Measurements from ENCODE around the gene KHK. TPM values are rescaled to one million over a fixed set of nuclear protein-coding genes. Genes with fewer than 3 reads are reported as not detected.

The KHK gene
- total RNA-seq, 1 experiment from 2014 or later, result 9.3 TPM

GRCh38 chr2:27137322-27137935, 50.9 kb downstream of the KHK start:
- no peaks in the 10 kb centered on the region for H3K9me3 ChIP-seq
- BruUV-seq (replicated peaks), result no TSS peak
- CTCF ChIA-PET, result no interaction called here

GRCh38 chr2:27138111-27138510, 51.5 kb downstream of the KHK start:
- no peaks in the 10 kb centered on the region for H3K36me3 ChIP-seq (ENCODE audit: control insufficient read depth, insufficient read depth, low read length)
- BruUV-seq (replicated peaks), result no TSS peak
- peaks cover 5% of the 10 kb centered on the region; the same call in 1 of the 2 replicates for H3K4me1 ChIP-seq
- no peak for DNase-seq
- ChIA-PET POLR2A (no interaction called here), CTCF (no interaction called here)
- no peaks in the 10 kb centered on the region for H3K9me3 ChIP-seq
- H3K9me3 Mint-ChIP-seq (ENCODE audit: unreplicated experiment), result no peaks in the 10 kb centered on the region
- H3K4me3 ChIP-seq (ENCODE audit: low read depth, low read length), result no peak overlapping the region
- no peak overlapping the region for H3K4me3 Mint-ChIP-seq (ENCODE audit: unreplicated experiment)
- intact Hi-C loops (cut with micrococcal nuclease; ENCODE audit: unreplicated experiment), result no loop called here
- H3K27me3 Mint-ChIP-seq (ENCODE audit: insufficient read depth, unreplicated experiment), result peaks cover 1% of the 10 kb centered on the region
- no peak overlapping the region for H3K27ac Mint-ChIP-seq (ENCODE audit: unreplicated experiment)
- TF ChIP-seq CTCF (IDR thresholded peaks at IDR 0.05; ENCODE audit: insufficient read depth in 1 of 2, low read depth in 1 of 2, low read length in 1 of 2, severe bottlenecking in 1 of 2, unreplicated experiment in 1 of 2), result no peak
- H3K27me3 ChIP-seq (replicated peaks; ENCODE audit: control insufficient read depth, insufficient read depth, low read length), result no peaks in the 10 kb centered on the region
- H3K36me3 Mint-ChIP-seq (ENCODE audit: insufficient read depth, unreplicated experiment), result peaks cover 29% of the 10 kb centered on the region
- H3K4me1 Mint-ChIP-seq (ENCODE audit: low read depth, unreplicated experiment), result peaks cover 4% of the 10 kb centered on the region

More at GRCh38 chr2:27137322-27137935, 50.9 kb downstream of the KHK start:
- Histone ChIP-seq H3K4me3 (ENCODE audit: low read depth, low read length) (no peak overlapping the region), H3K4me1 (peaks cover 5% of the 10 kb centered on the region; the same call in 1 of the 2 replicates), H3K27me3 (replicated peaks; ENCODE audit: control insufficient read depth, insufficient read depth, low read length) (no peaks in the 10 kb centered on the region), H3K36me3 (ENCODE audit: control insufficient read depth, insufficient read depth, low read length) (no peaks in the 10 kb centered on the region)
- no peaks in the 10 kb centered on the region for H3K9me3 Mint-ChIP-seq (ENCODE audit: unreplicated experiment)
- no peaks in the 10 kb centered on the region for H3K27me3 Mint-ChIP-seq (ENCODE audit: insufficient read depth, unreplicated experiment)
- intact Hi-C loops (cut with micrococcal nuclease; ENCODE audit: unreplicated experiment), result no loop called here
- H3K36me3 Mint-ChIP-seq (ENCODE audit: insufficient read depth, unreplicated experiment), result peaks cover 35% of the 10 kb centered on the region
- POLR2A ChIA-PET, result no interaction called here
- no peak for DNase-seq
- peaks cover 6% of the 10 kb centered on the region for H3K4me1 Mint-ChIP-seq (ENCODE audit: low read depth, unreplicated experiment)
- no peak overlapping the region for H3K27ac Mint-ChIP-seq (ENCODE audit: unreplicated experiment)
- TF ChIP-seq CTCF (IDR thresholded peaks at IDR 0.05; ENCODE audit: insufficient read depth in 1 of 2, low read depth in 1 of 2, low read length in 1 of 2, severe bottlenecking in 1 of 2, unreplicated experiment in 1 of 2), result no peak
- H3K4me3 Mint-ChIP-seq (ENCODE audit: unreplicated experiment), result no peak overlapping the region

- intact Hi-C loops (cut with micrococcal nuclease; ENCODE audit: unreplicated experiment), result no loop called here
Observed at GRCh38 chr2:27139310-27139709, 52.7 kb downstream of the KHK start, which contains the start of gene PRR30. TSS of gene PRR30 (minus strand) at chr2:27139410. CDS start at chr2:27138329, 1,081 bp downstream.

More at GRCh38 chr2:27139310-27139709, 52.7 kb downstream of the KHK start, which contains the start of gene PRR30:
- Histone ChIP-seq H3K4me1 (no peaks in the 10 kb centered on the region), H3K27me3 (replicated peaks; ENCODE audit: control insufficient read depth, insufficient read depth, low read length) (no peaks in the 10 kb centered on the region), H3K36me3 (ENCODE audit: control insufficient read depth, insufficient read depth, low read length) (no peaks in the 10 kb centered on the region), H3K4me3 (ENCODE audit: low read depth, low read length) (no peak within 1 kb of the TSS), H3K9me3 (no peaks in the 10 kb centered on the region)
- CTCF ChIA-PET, result no interaction called here
- H3K27ac Mint-ChIP-seq (ENCODE audit: unreplicated experiment), result no peak within 1 kb of the TSS
- no peaks in the 10 kb centered on the region for H3K4me1 Mint-ChIP-seq (ENCODE audit: low read depth, unreplicated experiment)
- peaks cover 3% of the 10 kb centered on the region for H3K27me3 Mint-ChIP-seq (ENCODE audit: insufficient read depth, unreplicated experiment)
- no TSS peak for BruUV-seq (replicated peaks)
- peaks cover 18% of the 10 kb centered on the region for H3K36me3 Mint-ChIP-seq (ENCODE audit: insufficient read depth, unreplicated experiment)
- POLR2A ChIA-PET, result no interaction called here
- no peak for TF ChIP-seq CTCF (IDR thresholded peaks at IDR 0.05; ENCODE audit: insufficient read depth in 1 of 2, low read depth in 1 of 2, low read length in 1 of 2, severe bottlenecking in 1 of 2, unreplicated experiment in 1 of 2)
- no peaks in the 10 kb centered on the region for H3K9me3 Mint-ChIP-seq (ENCODE audit: unreplicated experiment)
- no peak for DNase-seq
- no peak within 1 kb of the TSS for H3K4me3 Mint-ChIP-seq (ENCODE audit: unreplicated experiment)
